Stimulated activated CD4-positive, alpha-beta T cell treated with anti-CD3 and anti-CD28 coated beads, Interleukin-4, amount 100 ng/mL, for 48 hours (primary cell): Measurements from ENCODE around the gene SMYD5.

Experiments
- DNase-seq, 2 donors: peaks; one replicate each; pipeline ENCODE4 v3.0.0-alpha.2; 2020; ENCODE audit warnings: low read depth in 2 of 2

SMYD5 gene

DNA sequence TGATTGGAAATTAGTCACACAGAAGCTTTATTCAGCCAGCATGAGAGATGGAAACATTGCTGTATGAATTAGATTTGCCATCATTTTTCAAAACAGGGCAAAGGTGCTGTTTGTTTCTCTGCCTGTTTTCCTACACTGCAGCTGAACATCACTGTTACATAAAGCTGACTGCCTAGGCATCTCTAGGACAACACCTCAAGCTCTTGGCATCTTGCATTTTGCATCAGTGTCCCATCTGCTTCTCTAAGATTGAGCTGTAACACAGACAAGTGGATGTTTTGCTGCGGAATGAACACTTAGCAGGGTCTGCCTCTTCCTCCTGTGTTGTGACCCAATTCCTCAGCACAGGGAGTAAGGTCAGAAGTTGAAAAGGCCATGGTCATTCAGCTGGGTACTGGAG, 24.9 kb downstream of the SMYD5 start:
- DNase-seq: no peak

DNA sequence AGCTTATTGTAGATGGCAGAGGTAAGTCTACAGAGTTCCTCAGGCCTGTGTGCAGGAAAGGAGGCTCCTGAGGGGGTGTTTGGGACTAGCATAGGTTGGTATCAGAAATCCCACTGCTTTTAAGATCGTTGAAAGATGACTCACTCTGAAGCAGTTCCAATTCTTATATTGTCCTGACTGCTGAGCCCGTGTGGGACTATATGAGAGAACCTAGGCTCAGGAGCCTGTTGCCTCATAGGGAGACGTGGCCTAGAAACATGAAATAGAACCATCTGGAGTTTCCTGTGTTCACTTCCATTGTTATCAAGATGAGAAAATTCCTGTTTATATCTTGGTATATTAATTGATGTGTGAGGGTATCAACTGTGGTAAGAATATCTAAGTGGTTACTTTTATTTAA, 25.7 kb downstream of the SMYD5 start:
- DNase-seq: no peak

DNA sequence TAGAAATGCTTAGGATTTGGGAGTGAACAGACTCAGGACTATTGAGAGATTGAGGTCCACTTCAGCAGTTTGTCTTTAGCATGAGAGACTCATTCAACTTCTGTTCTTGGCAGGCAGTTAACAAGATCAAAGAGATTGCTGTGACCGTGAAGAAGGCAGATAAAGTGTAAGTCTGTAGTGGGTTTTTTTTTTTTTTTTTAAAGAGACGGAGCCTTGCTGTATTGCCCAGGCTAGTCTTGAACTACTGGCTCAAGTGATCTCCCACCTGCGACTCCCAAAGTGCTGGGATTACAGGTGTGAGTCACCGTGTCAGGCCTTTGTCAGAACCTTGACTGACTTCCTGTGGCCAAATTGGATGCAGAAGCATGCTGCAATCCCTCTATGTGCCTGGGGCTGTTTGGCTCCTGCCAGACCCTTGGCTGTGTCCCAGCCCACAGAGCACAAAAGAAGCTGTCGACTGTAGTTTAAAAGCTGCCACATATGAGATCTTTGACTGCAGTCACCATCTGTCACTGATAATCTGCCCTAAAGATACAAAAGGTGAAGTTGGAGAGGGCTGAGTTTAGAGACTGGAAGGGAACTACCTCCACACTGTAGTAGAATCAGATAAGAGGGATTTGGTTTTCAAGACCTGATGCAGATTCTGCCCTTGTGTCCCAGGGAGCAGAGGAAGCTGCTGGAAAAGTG, 30.0 kb downstream of the SMYD5 start:
- DNase-seq: no peak

- DNase-seq: no peak
These were observed 30.5 kb downstream of the SMYD5 start for GRCh38 chr2:73244580-73244979.

DNA sequence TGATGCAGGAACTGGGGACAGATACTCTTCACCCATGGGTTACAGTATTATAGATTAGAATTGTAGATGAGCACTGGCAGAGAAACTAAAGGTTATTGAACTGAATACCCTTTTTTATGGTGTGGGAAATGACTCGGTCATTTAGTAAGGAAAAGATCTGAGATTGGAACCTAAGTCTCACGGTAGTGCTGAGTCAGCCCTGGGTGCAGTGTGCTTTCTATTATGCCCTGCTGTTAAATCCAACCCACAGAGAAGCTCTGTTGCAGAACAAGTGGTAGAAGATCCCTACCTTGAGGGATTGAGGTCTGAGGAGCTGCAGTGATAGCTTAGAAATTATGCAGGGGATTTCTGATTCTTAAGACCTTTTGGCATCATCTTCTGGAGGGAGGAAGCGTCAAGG, 32.8 kb downstream of the SMYD5 start:
- no peak for DNase-seq

DNA sequence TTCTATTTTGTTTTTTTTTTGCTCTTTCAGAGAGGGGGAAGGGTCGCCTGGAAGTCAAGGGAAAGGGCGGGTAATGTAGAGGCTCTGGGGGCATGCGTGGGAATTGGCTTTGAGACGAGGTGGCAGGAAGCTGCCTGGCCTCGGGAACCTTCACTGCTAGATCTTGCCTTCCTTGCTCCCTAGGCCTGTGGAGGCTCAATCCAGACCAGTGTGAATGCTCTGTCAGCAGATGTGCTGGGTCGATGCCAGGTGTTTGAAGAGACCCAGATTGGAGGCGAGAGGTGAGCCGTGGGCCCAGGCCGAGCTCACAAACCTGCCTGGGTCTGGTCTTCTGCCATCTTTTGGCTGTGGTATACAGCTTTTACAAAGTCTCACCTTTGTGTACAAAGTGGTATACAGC, 35.6 kb downstream of the SMYD5 start:
- DNase-seq: no peak

DNA sequence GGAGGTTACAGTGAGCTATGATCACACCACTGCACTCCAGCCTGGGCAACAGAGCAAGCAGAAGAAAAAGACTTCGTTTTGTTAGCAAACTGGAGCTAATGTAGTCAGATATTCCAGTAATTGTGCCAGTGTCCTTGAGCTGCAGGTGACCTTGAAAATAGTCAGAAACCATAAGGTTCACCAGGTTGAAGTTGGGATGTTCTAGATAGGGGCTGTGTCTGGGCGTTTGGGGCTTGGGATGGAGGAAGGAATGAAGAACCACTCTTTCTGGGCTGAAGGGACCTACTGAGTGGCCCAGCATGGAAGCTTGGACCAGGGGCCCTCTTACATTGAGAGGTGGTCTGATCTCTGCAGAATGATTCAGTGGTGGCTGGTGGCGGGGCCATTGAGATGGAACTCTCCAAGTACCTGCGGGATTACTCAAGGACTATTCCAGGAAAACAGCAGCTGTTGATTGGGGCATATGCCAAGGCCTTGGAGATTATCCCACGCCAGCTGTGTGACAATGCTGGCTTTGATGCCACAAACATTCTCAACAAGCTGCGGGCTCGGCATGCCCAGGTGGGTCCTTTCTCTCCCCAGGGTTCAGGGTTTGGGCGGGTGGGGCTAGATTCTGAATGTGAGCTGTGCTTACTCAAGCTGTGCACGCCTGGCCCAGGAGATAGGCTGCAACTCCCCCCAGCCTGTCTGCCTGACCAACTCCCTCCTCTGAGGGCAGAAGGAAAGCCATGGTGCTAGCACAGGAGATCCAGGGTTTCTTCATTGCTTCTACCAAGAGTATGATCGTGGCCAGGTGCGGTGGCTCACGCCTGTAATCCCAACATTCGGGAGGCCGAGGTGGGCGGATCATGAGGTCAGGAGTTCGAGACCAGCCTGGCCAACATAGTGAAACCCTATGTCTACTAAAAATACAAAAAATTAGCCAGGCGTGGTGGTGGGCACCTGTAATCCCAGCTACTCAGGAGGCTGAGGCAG, 37.1 kb downstream of the SMYD5 start:
- no peak for DNase-seq

GRCh38 chr2:73252238-73253027, 38.4 kb downstream of the SMYD5 start:
- no peak for DNase-seq

DNA sequence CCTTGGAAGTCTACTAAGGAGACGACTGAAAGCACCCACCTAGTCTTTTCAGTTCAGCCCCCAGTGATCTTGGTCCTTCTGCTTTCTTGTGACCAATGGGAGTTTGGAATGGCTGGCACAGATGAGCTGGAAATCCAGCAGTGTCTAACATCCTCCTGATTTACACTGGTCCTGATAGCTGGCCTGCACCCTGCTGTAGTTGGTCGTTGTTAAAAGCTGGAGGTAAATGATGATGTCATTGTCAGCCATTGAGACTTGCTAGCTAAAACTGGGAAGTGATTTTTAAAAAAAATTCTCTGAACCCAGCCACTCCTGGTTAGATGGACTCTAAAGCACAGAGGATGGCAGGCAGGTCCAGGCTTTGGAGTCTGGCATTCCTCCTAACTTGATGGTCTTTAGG, 39.4 kb downstream of the SMYD5 start:
- DNase-seq: no peak

DNA sequence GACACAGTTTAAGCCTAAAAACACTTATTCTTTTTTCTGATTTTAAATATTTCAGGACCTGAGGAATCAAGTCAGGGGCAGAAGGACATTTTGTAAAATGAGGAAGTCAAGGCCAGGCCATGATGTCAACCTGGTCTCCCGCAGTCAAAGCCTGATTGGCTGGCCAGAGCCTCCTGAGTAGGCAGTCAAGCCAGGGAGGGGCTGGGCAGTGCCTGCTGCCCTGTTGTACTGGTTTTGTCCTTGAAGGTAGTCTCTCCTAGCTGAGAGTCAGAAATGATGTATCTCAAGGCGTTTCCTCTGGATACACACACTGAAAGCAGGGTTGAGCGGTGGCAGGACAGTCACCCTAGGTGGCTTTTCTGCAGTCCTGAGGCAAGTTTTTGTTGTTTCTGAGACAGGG, 39.9 kb downstream of the SMYD5 start:
- DNase-seq: no peak

DNA sequence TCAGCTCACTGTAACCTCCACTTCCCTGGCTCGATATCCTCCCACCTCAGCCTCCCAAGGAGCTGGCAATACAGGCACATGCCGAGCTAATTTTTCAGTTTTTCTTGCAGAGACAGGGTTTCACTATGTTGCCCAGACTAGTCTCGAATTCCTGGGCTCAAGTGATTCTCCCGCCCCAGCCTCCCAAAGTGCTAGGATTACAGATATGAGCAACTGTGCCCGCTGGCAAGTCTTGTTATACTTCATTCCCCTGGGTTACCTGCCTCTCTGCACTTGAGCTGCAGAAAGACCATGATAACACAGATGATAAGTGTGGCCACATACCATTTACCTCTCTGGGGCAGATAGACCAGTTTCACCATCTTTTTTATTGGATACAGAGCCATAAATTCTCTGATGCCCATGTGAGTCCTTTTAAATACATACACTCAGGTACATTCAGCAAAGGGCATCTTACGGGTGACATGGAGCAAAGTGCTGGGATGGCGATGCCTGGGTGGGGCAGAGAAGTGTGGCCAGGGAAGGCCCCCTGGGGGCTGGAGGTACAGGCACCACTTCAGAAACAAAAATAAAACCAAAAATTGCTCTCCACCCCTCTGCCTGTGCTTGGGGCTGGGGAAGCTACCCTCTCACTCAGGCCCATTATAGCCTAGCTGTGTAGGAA, 40.4 kb downstream of the SMYD5 start:
- DNase-seq: no peak

DNA sequence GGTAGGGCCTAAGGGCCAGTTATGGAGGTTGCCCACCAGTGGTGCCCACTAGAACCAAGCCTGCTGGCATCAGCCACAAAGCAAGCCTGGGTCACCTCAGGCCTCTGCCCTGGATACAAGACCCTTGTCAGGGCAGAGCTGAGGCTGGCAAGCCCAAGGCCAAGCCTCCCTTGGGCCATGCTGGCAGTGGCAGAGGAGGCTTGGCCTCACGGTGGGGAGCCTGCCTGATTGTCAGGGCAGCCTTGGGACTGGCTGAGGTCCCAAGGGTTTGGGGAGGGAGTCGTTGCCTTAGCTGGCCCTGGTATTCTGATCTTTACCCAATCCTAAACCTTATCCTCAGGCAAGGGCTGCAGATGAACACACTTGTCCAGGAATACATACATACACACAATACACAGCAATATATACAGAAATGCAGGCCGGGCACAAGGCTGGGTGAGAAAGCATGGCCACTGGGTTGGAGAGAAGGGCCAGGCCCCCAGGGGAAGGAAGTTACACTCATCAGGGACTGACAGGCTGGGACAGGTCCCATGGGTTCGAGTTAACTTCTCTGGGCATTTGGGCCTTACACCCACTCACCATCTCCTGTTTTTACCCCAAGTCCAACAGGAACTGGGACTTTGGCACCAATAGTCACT, 41.1 kb downstream of the SMYD5 start:
- no peak for DNase-seq

DNA sequence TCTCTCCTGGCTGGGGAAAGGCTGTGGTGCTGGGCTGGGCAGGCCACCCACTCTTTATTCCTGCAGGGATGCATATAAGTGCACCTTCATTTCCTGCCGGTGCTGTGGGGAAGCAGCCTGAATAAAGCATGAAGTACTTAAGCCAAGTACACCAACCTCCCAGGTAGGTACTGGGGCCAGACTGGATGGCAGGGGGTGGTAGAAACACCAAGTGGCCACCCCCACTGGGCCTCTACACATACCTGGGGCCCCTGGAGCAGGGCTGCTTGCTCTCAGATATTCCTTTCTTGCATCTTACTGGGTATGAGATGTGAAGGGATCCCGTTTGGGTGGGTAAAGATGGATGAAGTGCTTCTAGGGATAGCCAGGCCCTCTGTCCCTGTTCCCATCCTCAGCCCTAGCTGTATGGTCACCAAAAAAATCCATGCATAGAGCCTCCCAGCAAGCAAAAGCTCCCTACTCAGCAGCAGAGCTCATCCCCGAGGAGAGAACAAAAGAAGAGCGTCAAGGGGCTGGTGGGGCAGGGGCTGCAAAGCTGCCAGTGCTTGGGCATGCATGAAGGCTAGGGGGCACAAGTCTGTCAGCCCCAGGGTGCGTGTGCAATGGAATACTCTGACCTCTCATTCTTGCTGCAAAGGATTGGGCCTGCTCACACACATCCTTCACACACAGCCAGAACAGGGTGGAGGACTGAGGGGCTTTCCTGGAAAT, 42.0 kb downstream of the SMYD5 start:
- DNase-seq: no peak

- DNase-seq: no peak
These were observed 42.5 kb downstream of the SMYD5 start for GRCh38 chr2:73256618-73256922.

- DNase-seq: no peak
These were observed 43.0 kb downstream of the SMYD5 start for GRCh38 chr2:73257021-73257420.

DNA sequence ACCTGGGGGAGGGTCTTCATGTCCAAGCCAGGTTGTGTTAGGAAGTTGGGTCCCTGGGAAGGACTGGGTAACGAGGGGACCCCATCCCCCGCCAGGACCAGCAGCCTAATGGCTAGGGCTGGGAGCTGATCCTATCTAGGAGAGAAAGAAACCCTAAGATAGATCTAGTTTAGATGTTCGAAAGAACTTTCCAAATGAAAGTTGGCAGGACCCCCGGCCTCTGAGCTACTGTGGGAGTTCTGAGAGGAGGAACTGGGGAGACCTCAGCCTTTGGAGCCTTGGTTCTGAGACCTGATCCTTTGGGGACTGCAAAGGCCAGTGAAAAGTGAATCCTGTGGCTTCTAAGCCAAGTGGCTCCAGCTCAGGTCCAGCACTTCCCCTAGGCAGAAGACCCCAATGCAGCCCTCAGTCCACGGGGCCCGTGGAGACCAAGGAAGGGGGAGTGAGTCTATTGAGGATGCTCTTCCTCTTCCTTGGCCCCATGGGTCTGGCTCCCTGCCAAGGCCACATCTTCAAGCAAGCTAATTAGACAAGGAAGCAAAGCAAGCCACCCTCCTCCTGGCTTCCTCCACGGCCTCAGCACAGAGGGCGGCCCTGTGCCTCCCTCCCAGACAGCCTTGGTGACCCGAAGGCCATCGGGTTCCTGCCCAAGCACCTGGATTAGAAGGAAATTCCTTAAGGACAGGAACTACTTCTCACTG, 43.5 kb downstream of the SMYD5 start:
- DNase-seq: no peak

DNA sequence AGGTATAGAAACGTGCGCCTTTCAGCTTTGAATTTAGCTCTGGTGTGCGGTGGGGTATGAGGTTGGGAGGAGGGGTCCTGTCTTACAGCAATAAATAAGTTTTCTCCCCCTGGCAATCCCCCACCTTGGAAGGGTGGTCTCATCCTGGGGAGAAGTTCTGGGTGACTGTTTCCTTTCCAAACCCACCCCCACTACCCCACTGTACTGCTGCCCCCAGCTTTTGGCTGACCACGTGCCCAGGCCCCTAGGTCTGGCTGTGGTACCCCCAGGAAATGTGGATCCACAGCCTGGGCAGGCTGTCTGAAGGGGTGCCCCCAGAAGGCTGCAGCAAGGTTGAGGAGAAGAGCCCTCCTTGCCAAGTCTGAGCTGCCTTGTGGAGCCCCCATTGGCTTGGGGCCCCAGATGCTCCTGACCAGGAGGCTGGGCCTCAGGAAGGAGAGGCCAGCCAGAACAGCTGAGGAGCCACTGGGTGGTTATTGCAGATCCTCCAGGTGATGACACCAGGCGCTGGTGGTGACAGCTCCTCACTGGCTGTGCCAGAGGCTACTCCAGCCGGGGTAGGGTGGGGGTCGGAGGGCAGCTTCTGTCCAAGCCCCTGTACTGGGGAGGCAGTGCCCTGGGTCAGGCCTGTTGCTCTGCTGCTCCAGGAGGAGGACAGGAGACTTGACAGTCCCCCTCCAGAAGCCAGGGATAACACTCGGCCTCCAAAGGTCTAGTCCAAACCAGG, 44.3 kb downstream of the SMYD5 start:
- no peak for DNase-seq

DNA sequence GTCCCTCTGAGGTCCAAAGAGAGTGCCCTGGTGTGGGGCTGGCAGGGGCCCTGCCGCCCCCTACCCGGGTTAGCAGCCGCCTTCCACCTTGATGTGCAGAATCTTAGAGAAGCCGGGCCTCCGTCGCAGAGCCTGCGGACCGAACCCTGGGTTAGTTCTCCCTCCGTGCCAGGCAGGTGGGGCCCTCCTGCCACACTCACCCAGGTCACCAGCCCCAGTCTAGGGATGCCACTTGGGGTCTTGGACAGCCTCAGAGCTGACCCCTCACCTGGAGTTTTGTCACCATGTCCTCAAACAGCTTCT, 44.8 kb downstream of the SMYD5 start:
- no peak for DNase-seq

- no peak for DNase-seq
These were observed 45.2 kb downstream of the SMYD5 start for GRCh38 chr2:73259276-73259675.
